GM19035 (cell line): ENCODE data around the gene NAPEPLD.
"Not testable (repeated sequence)": the region's sequence is repeated elsewhere in the genome, so short reads cannot be mapped to it uniquely, and the experiment has no call there.

Experiments
- ATAC-seq: cut with Tn5 transposase; IDR thresholded peaks from one replicate; pipeline ENCODE4 v1.9.1; 2021; ENCODE audit not compliant: unreplicated experiment

NAPEPLD gene

DNA sequence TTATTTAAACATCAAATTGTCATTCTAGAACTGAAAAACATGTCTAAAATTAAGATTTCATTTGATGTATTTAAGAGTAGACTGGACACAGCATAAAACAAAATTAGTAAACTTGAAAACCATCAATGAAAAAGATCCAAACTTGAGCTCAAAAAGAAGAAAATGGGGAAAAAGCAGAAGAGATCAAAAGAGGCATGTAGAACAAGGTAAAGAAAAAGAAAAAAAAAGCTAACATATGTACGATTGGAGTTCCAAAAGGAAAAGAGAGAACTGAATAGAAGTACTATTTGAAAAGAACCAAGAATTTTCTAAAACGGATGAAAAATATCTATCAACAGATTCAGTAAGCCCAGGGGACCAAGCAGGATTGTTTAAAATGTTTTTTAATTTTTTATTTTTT is 77.9 kb downstream of the NAPEPLD start:
- ATAC-seq = no peak

DNA sequence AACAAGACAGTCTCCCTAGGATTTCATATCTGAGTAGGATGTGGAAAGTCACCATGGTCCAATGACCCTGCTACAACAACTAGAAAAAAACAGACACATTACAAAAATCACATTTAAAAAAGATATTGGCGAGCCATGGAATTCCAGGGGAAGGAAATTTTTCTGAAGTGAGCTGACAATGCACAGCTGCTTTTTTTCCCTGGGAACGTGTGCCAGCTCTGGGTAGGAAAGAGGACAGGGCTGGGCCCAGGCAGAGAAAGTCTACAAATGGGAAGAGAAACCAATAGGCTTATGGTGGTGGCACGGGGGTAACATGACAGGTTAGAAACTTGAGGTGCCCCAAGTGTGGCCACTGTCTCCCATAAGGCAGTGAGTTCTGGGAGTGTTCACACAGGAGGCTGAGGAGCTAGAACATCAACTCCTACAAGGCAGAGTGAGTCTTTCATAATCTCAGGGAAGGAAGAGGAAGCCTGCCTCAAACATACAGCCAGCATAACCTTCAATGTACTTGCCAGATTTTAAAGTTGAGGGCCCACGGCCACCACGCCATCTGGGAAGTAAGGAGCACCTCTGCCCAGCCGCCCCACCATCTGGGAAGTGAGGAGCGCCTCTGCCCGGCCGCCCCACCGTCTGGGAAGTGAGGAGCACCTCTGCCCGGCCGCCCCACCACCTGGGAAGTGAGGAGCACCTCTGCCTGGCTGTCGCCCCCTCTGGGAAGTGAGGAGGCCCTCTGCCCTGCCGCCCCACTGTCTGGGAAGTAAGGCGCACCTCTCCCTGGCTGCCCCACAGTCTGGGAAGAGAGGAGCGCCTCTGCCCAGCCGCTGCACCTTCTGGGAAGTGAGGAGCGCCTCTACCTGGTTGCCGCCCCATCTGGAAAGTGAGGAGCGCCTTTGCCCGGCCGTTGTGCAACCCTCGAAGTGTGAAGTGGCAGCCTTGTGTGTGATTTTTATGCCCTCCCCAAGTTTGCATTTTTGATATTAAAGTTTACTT is 80.2 kb downstream of the NAPEPLD start:
- ATAC-seq = no peak

GRCh38 chr7:103065667-103066066 is 83.2 kb downstream of the NAPEPLD start:
- no peak for ATAC-seq

DNA sequence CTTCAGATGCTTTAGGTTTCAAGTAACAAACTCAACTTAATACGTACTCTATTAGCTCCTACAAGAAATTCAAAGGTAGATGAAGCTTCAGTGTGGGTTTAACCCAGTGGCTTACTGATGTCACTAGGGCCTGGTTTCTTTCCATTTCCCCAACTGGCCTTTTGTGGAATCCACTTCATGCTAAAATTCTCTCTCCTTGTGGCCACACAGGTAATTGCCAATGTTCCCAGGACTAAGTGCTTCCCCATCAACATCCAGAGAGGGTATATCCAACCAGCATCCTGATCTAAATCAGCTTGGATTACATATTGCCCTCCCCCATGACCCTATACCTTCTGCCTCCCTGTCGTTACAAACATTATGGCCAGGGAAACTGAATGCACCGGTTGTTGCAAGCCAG is 85.0 kb downstream of the NAPEPLD start:
- ATAC-seq = no peak

- ATAC-seq = no peak
Measured at GRCh38 chr7:103059471-103059870, 89.4 kb downstream of the NAPEPLD start.

DNA sequence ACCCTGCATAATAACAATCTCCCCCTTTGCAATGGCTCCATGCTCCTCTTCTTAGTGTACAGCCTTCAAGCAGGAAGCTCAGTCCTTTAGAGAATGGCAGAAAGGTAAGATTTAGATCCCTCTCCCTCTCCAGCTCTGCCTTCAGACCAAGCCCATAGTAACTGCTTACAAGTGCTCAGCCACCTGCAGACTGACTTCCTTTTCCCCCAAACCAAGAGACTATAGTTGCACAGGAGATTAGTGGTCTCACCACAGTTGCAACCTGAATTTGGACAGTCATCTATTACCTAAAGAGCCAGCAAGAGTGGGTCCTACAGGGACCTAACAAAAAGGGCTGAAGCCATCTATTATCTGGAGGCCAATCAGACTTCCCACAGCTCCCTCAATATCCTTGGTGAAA is 90.8 kb downstream of the NAPEPLD start:
- no peak for ATAC-seq

- not testable (repeated sequence) for ATAC-seq
Measured at GRCh38 chr7:103056006-103056405, 92.9 kb downstream of the NAPEPLD start.

GRCh38 chr7:103051519-103051918 is 97.4 kb downstream of the NAPEPLD start:
- no peak for ATAC-seq
